ENCODE results near the gene SLC10A3.

Gene SLC10A3

DNA sequence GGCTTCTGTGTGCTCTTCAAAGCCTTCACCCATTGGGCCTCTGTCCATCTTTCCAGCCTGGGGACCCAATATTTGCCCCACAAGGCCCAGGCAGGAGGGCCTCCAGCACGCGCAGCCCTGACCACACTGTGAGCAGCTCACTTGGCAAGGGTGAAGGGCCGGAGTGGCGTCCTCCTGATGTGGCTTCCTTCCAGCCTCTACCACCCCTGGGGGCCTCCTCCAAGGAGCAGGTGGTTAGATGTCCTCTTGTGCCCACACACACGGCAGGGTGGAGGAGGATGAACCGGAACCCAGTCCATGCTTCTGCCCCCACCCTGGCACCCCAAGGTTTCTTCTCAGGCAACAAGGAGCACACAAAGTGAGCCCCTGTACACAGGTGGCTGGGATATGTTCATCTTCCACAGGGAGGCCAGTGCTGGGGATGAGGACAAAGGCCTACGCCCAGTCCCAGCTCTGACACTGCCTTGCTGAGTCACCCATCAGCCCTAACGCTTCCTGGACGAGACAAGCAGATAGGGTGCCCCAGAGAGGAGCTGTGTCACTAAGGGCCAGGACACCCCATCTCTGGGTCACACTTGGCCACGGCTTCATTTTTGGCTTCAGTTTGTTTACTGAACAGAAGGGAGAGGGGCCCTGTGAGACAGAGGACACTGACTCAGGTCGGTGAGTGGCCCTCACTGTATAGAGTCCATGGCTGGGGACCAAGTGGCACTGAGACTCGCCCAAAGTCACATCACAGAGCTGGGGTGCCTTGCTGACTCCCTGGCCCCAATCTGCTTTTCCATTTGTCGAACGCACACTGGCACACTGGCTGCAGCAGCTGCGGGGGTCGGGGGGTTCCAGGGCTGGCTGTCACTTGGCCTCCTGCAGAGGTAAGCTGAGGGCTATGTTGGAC, 5.9 kb downstream of the SLC10A3 start:
- in situ Hi-C loops (cut with HindIII; ENCODE audit: low sequenced_read_pairs) = no loop called here

DNA sequence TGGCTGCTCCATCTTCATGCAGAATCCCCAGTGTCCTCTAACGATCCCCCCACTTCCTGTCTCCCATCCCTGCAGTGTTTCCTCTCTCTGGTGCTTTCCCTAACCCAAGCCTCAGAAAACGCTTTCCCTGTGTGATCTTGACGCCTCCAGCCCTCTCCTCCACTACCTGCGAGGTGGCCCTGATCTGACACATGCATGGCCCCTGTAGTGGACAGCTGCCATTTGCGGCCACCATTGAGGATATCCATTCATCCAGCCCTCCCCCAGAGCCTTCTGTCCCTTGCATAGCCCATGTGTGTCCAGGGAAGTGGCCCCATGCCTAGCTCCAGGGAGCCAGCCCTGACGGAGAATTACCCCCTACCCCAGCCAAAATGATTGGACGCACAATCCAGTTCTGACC, 7.1 kb downstream of the SLC10A3 start:
- in situ Hi-C loops (cut with HindIII; ENCODE audit: low sequenced_read_pairs) = no loop called here

GRCh38 chrX:154482786-154483185, 7.6 kb downstream of the SLC10A3 start:
- in situ Hi-C loops (cut with HindIII; ENCODE audit: low sequenced_read_pairs) = no loop called here

GRCh38 chrX:154481911-154482601, 8.4 kb downstream of the SLC10A3 start:
- in situ Hi-C loops (cut with HindIII; ENCODE audit: low sequenced_read_pairs) = no loop called here

GRCh38 chrX:154481195-154481594, 9.2 kb downstream of the SLC10A3 start:
- in situ Hi-C loops (cut with HindIII; ENCODE audit: low sequenced_read_pairs) = no loop called here

- in situ Hi-C loops (cut with HindIII; ENCODE audit: low sequenced_read_pairs) = no loop called here
These were observed 11.5 kb downstream of the SLC10A3 start, which contains the start of gene LAGE3 for GRCh38 chrX:154478728-154479622. LAGE3 (minus strand) TSS chrX:154479281; CDS start chrX:154478915, 366 bp downstream.

GRCh38 chrX:154477891-154478477, 12.4 kb downstream of the SLC10A3 start:
- in situ Hi-C loops (cut with HindIII; ENCODE audit: low sequenced_read_pairs) = no loop called here

DNA sequence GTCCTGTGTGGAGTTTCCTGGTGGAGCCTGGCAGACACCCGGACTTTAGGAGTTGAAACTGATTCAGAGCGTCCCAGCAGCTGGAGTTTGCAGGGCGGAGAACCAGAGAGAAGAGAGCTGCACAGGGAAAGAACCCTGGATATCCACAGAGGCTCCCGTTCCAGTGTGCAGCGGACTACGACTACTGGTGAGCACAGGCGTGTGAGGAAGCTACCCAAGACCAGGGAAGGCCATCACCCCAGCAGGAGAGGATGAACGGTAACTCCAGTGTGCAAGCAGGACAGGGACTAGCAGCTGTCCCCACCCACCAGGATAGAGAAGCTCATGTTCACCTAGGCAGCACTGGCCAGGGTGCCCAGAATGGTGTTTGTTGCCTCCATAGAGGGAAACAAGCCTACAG, 13.6 kb downstream of the SLC10A3 start:
- in situ Hi-C loops (cut with HindIII; ENCODE audit: low sequenced_read_pairs) = no loop called here

GRCh38 chrX:154473683-154474082, 16.7 kb downstream of the SLC10A3 start:
- in situ Hi-C loops (cut with HindIII; ENCODE audit: low sequenced_read_pairs) = no loop called here

- in situ Hi-C loops (cut with HindIII; ENCODE audit: low sequenced_read_pairs) = no loop called here
These were observed 17.5 kb downstream of the SLC10A3 start for GRCh38 chrX:154472685-154473632.

DNA sequence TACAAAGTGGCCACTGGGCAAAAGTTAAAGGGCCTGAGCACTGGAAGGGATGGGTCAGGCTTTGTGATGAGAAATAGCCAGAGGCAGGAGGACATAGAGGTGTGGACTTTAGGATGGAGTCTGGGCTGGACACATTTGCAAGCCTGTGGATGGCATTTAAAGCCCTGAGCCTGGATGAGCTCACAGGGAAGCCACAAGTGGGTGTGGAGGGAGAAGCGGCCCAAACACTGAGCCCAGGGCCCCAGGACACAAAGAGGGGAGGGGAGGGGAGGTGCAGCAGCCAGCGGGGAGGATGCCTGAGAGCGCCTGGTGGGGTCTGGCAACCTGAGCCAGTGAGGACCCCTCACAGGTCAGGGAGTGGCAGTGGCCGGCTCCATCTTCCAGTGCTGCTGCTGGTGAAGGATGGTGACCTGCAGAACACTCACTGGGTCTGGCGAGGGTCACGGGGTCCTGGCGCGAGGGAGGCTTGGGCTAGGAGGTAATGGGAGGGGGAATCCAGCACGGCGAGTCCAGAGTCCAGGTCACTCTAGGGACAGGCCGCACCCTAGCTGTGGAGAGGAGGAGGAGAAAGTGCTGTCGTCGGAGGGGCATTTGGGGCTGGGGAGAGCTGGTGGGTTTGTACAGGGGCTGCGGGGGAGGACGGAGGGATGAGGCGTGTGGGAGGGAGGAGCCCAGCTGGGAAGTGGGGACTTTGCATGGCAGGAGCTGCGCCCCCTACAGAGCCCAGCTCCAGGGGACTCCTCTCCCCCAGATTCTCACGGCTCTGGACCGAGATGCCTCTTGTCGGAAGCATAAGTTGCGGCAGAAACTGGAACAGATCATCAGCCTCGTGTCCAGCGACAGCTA, 18.4 kb downstream of the SLC10A3 start:
- in situ Hi-C loops (cut with HindIII; ENCODE audit: low sequenced_read_pairs) = no loop called here

DNA sequence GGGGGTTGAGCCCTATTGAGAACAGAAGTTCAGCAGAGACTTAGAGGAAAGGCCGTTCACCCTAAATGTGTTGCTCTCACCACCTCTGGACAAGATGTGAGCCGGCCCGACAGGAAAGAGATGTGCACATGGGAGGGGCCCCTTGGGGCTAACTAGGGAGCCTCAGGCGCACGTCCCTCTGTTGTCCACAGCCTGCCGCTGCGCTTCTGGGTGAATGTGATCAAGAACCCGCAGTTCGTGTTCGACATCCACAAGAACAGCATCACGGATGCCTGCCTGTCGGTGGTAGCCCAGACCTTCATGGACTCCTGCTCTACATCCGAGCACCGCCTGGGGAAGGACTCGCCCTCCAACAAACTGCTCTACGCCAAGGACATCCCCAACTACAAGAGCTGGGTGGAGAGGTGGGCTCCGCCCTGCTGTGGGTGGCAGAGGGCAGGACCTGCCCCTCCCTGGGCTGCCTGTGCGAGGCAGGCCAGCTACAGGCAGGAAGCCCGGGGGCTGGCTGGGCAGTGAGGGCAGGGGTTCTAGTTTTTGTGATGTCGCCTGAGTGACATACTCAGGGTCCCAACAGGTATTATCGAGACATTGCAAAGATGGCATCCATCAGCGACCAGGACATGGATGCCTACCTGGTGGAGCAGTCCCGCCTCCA, 19.4 kb downstream of the SLC10A3 start:
- in situ Hi-C loops (cut with HindIII; ENCODE audit: low sequenced_read_pairs) = no loop called here

GRCh38 chrX:154470434-154470833, 20.0 kb downstream of the SLC10A3 start:
- in situ Hi-C loops (cut with HindIII; ENCODE audit: low sequenced_read_pairs) = no loop called here

- in situ Hi-C loops (cut with HindIII; ENCODE audit: low sequenced_read_pairs) = no loop called here
These were observed 20.5 kb downstream of the SLC10A3 start for GRCh38 chrX:154469880-154470279.

GRCh38 chrX:154469114-154469513, 21.3 kb downstream of the SLC10A3 start:
- in situ Hi-C loops (cut with HindIII; ENCODE audit: low sequenced_read_pairs) = no loop called here

- in situ Hi-C loops (cut with HindIII; ENCODE audit: low sequenced_read_pairs) = no loop called here
These were observed 22.2 kb downstream of the SLC10A3 start for GRCh38 chrX:154468217-154468616.

DNA sequence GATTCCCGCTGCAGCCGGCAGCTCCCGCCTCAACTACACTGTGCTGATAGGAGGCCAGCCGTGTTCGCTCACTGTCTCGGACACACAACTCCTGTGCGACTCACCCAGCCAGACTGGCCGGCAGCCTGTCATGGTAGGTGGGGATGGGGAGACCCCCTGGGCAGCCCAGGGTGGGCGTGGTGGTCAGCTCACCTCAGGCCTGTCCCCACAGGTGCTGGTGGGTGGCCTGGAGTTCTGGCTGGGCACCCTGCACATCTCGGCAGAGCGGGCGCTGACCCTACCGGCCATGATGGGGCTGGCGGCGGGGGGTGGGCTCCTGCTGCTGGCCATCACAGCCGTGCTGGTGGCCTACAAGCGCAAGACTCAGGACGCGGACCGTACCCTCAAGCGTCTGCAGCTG, 22.9 kb downstream of the SLC10A3 start:
- in situ Hi-C loops (cut with HindIII; ENCODE audit: low sequenced_read_pairs) = no loop called here

DNA sequence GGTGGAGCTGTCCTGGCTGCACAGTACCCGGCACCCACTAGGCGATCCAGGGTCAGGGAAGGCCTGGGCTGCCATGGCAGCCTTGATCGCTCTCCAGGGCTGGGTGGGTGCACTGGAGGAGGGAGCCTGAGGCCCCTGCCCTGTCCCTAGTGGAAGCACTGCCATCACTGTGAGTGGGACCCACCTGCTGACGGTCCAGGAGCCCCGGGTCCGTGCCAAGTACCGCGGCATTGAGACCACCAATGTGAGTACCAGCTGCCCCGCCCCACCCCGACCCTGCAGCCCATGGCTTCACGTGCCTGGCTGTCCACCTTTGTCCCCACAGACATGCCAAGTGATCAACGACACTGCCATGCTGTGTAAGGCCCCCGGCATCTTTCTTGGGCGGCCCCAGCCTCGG, 23.5 kb downstream of the SLC10A3 start:
- in situ Hi-C loops (cut with HindIII; ENCODE audit: low sequenced_read_pairs) = no loop called here
